Measurements from ENCODE around the gene TIPARP.
"Not testable (repeated sequence)": the region's sequence is repeated elsewhere in the genome, so short reads cannot be mapped to it uniquely, and the experiment has no call there.

TIPARP gene

GRCh38 chr3:156716105-156716862, 41.9 kb downstream of the TIPARP start:
- no peak for DNase-seq

GRCh38 chr3:156718622-156719306, 44.4 kb downstream of the TIPARP start:
- DNase-seq: no peak

GRCh38 chr3:156720826-156721225, 46.4 kb downstream of the TIPARP start:
- DNase-seq: no peak

GRCh38 chr3:156721687-156722618, 47.6 kb downstream of the TIPARP start:
- DNase-seq: no peak

- DNase-seq: no peak
Observed at GRCh38 chr3:156723182-156723619, 48.8 kb downstream of the TIPARP start.

- no peak for DNase-seq
Observed at GRCh38 chr3:156725682-156726081, 51.3 kb downstream of the TIPARP start.

- DNase-seq: no peak
Observed at GRCh38 chr3:156726456-156726855, 52.1 kb downstream of the TIPARP start.

GRCh38 chr3:156727519-156728205, 53.3 kb downstream of the TIPARP start:
- no peak for DNase-seq

- peak; percentile 91 for DNase-seq
Observed at GRCh38 chr3:156728267-156728985, 54.0 kb downstream of the TIPARP start.

- no peak for DNase-seq
Observed at GRCh38 chr3:156729460-156730179, 55.2 kb downstream of the TIPARP start.

- DNase-seq: no peak
Observed at GRCh38 chr3:156731813-156732212, 57.4 kb downstream of the TIPARP start.

GRCh38 chr3:156732261-156732660, 57.9 kb downstream of the TIPARP start:
- DNase-seq: no peak

- no peak for DNase-seq
Observed at GRCh38 chr3:156732715-156733421, 58.5 kb downstream of the TIPARP start.

- not testable (repeated sequence) for DNase-seq
Observed at GRCh38 chr3:156734661-156735060, 60.3 kb downstream of the TIPARP start.

- DNase-seq: no peak
Observed at GRCh38 chr3:156735471-156735870, 61.1 kb downstream of the TIPARP start.

- not testable (repeated sequence) for DNase-seq
Observed at GRCh38 chr3:156737049-156737448, 62.7 kb downstream of the TIPARP start.

GRCh38 chr3:156738251-156738650, 63.9 kb downstream of the TIPARP start:
- DNase-seq: no peak

GRCh38 chr3:156739976-156740375, 65.6 kb downstream of the TIPARP start:
- DNase-seq: no peak

GRCh38 chr3:156740581-156740980, 66.2 kb downstream of the TIPARP start:
- not testable (repeated sequence) for DNase-seq

GRCh38 chr3:156741935-156742334, 67.5 kb downstream of the TIPARP start:
- no peak for DNase-seq

GRCh38 chr3:156742401-156742800, 68.0 kb downstream of the TIPARP start:
- peak; percentile 20 for DNase-seq
